CD4-positive, alpha-beta T cell treated with Interleukin-6 at 100 ng/mL for 8 hours (primary cell): ENCODE measurements around the gene BABAM2.

Source experiments
- DNase-seq: peaks from one replicate; pipeline ENCODE4 v3.0.0-alpha.2; 2020; ENCODE audit warnings: mixed read lengths, low spot score

Gene BABAM2

GRCh38 chr2:28209261-28209691 is 318.7 kb downstream of the BABAM2 start:
- DNase-seq: no peak

GRCh38 chr2:28209864-28210263 is 319.3 kb downstream of the BABAM2 start:
- no peak for DNase-seq

- no peak for DNase-seq
Observed at GRCh38 chr2:28210535-28210934, 320.0 kb downstream of the BABAM2 start.

- no peak for DNase-seq
Observed at GRCh38 chr2:28216331-28216730, 325.8 kb downstream of the BABAM2 start.

DNA sequence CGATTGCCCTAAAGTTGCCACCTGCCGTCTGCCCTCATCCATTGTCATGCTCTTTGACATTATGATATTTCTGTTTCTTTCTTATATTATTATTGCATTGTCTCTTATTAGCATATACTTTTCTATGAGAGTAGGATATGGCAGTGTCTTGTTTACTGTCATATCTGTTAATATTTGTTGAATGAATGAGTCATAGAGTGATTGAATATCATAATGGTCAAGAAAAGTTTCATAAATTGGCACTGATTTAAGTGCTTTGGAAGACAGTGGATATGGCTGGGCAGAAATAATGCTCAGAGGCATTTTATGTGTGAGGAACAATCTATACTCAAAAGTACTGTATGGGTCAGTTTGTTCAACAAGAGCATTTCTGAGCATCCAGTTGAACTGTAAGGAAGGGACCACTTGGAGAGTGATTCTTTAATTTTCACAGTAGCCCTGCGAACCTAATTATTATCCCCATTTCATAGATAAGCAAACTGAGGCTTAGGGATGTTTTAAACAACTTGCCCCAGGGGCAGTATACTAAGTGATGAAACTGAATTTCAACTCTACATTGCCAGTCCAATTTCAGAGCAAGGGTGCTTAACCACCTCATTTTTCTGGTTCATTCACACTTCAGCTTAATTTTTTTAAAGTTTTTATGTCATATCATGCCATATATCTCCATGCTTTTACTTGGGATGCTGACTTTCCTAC is 326.7 kb downstream of the BABAM2 start:
- DNase-seq: no peak

GRCh38 chr2:28219138-28219537 is 328.6 kb downstream of the BABAM2 start:
- no peak for DNase-seq

GRCh38 chr2:28219758-28220368 is 329.3 kb downstream of the BABAM2 start:
- no peak for DNase-seq

DNA sequence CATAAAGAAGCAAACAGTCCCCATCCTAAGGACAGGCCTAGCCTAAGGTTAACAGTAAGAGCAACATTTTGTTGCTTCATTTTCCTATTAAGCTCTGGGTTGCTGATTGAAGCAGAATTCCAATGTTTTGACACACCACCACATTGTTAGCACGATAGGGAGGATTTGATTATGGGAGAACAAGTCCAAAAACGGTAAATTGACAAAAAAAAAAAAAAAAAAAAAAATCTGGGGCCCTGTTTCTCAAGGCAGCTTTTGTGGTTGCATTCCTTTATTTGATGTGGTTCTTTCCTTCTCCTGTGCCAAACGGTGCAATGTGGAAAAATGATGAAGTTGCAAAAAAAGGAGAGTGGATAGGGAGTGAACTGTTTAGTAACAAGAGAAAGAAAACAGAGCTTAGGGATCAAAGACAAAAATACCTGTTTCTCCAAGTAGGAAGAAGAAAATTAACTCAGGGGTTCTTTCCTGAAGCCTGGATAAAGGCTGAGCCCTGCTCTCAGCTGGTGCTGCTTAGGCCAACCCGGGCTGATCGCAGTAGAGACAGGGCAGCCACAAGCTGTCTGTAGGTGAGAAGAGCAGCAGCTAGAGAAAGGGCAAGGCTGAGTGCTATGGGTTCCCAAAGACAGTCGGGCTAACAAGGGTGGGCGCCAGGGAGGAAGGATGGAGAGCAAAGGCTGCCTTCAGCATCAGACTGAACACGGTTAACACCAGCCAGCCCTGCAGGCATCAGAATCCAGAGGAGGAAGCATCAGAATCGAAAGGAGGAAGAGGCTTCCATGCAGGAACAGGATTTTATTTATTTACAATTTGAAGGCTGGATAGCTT is 334.3 kb downstream of the BABAM2 start:
- no peak for DNase-seq

GRCh38 chr2:28225473-28226080 is 335.0 kb downstream of the BABAM2 start:
- no peak for DNase-seq

GRCh38 chr2:28226558-28226957 is 336.0 kb downstream of the BABAM2 start:
- DNase-seq: no peak

DNA sequence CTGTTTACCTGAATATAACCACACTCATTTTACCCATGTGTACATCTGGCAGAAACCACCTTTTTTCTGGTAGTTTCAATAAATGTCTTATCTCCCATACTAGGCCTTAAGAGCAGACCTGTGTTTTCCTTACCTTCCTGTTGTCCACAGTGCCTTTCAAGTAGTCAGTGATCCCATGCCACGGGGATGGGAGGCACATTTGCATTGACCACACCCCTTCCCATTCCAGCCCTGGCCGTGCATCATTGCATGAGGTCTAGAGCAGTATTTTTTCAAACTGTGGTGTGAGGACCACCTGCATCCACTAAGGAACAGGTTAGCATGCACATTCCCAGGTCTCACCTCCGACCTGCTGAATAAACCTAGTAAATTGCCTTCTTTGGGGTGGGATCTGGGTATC is 337.0 kb downstream of the BABAM2 start:
- DNase-seq: no peak

DNA sequence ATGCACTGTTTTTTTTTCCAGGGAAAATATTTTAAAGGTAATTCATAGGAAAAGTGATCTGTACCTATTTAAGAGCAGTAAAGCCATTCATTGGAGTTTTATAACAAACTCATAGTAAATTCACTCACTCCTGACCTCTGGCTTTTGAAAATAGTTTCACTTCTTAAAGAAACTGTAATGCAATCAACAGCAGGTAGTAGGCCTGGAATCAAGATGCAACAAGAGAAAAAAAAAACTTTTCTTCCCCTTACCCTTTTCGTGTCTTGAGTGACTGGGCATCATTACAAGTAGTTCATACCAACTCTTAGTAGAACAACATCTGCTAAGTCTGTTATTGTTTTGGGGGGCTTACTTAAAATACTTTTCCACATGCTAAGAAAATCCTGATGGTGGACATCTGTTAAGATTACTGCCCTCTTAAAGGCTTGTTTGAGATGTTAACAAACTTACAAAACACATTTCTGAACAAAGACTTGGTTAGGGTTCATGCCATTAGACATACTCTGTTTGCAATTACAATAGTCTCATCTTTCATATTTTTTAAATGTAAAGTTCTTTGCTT is 338.0 kb downstream of the BABAM2 start:
- no peak for DNase-seq

DNA sequence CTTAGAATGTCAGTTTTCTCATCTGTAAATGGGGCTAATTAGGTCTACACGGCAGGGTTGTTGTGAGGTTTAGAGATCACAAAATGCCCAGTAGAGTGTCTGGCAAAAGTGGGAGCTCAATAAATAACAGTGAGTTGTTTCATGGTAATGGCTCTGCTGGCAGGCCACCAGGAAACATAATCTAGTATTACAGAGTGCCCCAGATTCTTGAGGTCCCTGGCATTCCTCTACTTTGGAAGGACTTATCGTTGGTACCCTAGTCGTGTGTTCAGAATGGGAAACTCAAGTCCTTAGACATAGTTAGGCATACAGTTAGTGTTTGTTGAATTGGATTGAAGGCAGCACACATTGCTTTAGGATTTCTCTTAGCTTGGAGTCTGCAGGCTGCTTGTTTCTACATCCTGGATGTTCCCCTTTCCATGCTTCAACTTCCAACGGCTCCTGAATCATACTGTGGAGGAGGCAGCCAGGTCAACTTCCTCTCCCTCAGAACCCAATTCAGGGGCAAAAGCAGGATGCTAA is 340.6 kb downstream of the BABAM2 start:
- DNase-seq: no peak

DNA sequence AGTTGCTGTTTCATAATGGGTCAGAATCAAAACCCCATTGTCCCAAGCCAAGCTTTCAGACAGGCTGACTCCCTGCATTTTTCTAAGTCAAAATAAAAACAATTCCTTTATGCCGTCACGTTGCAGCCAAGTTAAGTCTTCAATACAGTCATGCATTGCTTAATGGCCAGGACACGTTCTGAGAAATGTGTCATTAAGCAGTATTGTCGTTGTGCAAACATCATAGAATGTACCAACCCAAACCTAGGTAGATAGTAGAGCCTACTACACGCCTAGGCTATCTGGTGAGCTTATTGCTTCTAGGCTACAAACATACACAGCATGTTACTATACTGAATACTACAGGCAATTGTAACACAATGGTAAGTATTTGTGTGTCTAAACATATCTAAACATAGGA is 341.8 kb downstream of the BABAM2 start:
- DNase-seq: no peak

DNA sequence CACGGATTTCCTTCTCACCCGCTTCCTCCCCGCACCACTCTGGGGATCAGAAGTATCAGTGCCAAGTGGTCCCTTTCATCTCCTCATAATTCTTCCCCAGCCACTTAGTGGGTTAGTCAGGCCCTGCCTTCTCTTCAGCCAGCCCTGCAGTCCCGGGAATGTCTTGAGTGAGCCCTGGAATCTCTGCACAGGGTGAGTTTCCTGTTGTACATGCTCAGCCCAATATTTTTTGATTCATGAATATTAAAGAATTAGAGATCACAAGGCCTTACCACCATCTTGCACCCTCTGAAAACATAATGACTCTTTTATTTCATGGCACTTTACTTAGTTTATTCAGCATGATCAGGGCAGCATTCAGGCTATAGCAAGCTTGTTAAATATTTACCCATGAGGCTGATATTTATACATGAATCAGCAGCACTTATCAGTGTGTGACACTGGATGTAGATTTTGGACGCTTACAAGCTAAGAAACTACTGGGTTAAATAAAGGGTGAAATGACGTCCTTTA is 342.7 kb downstream of the BABAM2 start:
- no peak for DNase-seq

- no peak for DNase-seq
Observed at GRCh38 chr2:28234807-28235206, 344.3 kb downstream of the BABAM2 start.

GRCh38 chr2:28239207-28239606 is 348.7 kb downstream of the BABAM2 start:
- no peak for DNase-seq

GRCh38 chr2:28240937-28241336 is 350.4 kb downstream of the BABAM2 start:
- DNase-seq: no peak

GRCh38 chr2:28247290-28247689 is 356.8 kb downstream of the BABAM2 start:
- no peak for DNase-seq

- DNase-seq: no peak
Observed at GRCh38 chr2:28247734-28248133, 357.2 kb downstream of the BABAM2 start.

GRCh38 chr2:28248511-28248910 is 358.0 kb downstream of the BABAM2 start:
- DNase-seq: no peak

DNA sequence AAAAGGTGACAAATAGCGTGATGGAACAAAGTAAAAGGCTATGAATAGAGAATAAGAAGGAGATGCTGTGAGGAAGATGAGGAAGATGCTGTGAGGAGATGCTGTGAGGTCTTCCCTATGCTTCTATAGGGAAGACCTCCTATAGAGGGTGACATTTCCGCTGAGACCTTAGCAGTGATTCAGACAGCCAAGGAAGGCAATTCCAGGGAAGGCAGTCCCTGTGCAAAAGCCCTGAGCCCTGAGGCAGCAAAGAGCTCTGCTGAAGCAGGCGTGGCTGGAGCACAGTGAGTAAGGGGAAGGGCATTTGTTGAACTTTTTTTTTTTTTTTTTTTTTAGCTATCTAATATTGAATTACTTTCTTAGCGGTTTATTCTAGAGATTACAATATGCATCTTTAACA is 359.5 kb downstream of the BABAM2 start:
- no peak for DNase-seq
